ENCODE measurements around the gene RAB40C. TPM values are rescaled to one million over a fixed set of nuclear protein-coding genes. Genes with fewer than 3 reads are reported as not detected.
A peak's percentile ranks its signal among the peaks of the same experiment; 100 is the strongest.

Gene RAB40C, protein sequence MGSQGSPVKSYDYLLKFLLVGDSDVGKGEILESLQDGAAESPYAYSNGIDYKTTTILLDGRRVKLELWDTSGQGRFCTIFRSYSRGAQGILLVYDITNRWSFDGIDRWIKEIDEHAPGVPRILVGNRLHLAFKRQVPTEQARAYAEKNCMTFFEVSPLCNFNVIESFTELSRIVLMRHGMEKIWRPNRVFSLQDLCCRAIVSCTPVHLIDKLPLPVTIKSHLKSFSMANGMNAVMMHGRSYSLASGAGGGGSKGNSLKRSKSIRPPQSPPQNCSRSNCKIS
- total RNA-seq (2021): 19.9 and 20.6 TPM in 2 replicates
- Bru-seq, nascent RNA: percentile 49 among the genes with signal in this experiment
- percentile 61 among the genes with signal in this experiment for BruChase-seq, experiment 1, labeled RNA remaining after a 2-hour chase
- BruChase-seq, experiment 2, labeled RNA remaining after a 6-hour chase: percentile 75 among the genes with signal in this experiment
- long read RNA-seq, transcript RAB40C-201 (6 exons, 2,699 nt): major isoform, 28 of 72 reads
- long read RNA-seq, transcript RAB40C-204 (7 exons, 2,569 nt): minor isoform, 15 of 72 reads
- long read RNA-seq, partial matches to known transcripts: 10 of 72 reads
- long read RNA-seq, other reads (novel, unspliced or antisense): 11 of 72 reads

DNA sequence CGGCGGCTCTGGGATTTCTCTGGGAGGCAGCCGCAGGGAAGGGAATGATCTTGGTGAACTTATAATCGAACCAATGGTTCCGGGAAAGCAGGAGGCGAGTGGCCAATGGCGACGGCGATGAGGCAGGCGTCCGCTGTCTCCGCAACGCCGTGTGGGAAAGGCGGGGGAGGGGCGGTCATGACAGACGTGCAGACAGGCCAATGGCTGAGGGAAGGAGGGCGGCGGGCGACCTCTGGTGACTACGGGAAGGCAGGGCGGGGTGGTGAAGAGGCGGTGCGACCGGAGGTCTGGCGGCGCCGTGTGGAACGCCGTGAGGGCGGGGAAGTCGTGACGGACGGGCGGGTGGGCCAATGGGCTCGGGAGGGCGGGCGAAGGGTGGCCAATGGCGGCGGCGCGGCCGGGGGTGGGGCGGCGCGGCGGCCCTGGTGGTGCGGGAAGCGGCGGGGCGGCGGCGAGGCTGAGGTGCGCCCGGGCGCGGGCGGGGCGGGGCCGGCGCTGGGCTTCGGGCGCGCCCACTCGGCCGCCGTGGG lies at the start of gene RAB40C:
Gene RAB40C, plus strand, starts transcription at position 409 of the 530 bp plus-strand sequence. CDS start 226 bp downstream, outside the sequence.
- ChIA-PET CTCF (no interaction called here), POLR2A (ENCODE audit: low non-redundant PET) (no interaction called here)
- peak within 1 kb of the TSS; percentile 94 for H3K4me3 ChIP-seq (ENCODE audit: low read depth, low read length, poor library complexity, severe bottlenecking)
- H3K9me3 ChIP-seq (ENCODE audit: low read depth, low read length, poor library complexity, severe bottlenecking): no peaks in the 10 kb centered on the region
- peak within 1 kb of the TSS; percentile 99 for H3K27ac ChIP-seq (ENCODE audit: low read depth, low read length, poor library complexity, severe bottlenecking)
- peaks cover 29% of the 10 kb centered on the region for H3K4me1 ChIP-seq (ENCODE audit: insufficient read depth, low read length, poor library complexity, severe bottlenecking)
- no TSS peak for BruUV-seq (replicated peaks)
- intact Hi-C loops (cut with micrococcal nuclease; ENCODE audit: unreplicated experiment): loop anchor here (5.0 kb wide), 1 partner anchor 48 kb away; the partner anchor contains the start of gene METTL26
- no peak for TF ChIP-seq CTCF (conservative IDR thresholded peaks at IDR 0.05; ENCODE audit: low read depth, low read length)
- TF ChIP-seq EZH2 (IDR thresholded peaks at IDR 0.05; ENCODE audit: borderline replicate concordance, low read depth, low read length, poor library complexity, severe bottlenecking): no peak
- no peaks in the 10 kb centered on the region for H3K36me3 ChIP-seq (ENCODE audit: insufficient read depth, low read length, poor library complexity, severe bottlenecking)
- peak; percentile 99 for DNase-seq (ENCODE audit: low spot score)
- H3K27me3 ChIP-seq (replicated peaks; ENCODE audit: insufficient read depth, low read depth, low read length, poor library complexity): no peaks in the 10 kb centered on the region

- H3K27ac ChIP-seq (ENCODE audit: low read depth, low read length, poor library complexity, severe bottlenecking): no peak overlapping the region
- DNase-seq (ENCODE audit: low spot score): no peak
- H3K27me3 ChIP-seq (replicated peaks; ENCODE audit: insufficient read depth, low read depth, low read length, poor library complexity): no peaks in the 10 kb centered on the region
- TF ChIP-seq EZH2 (IDR thresholded peaks at IDR 0.05; ENCODE audit: borderline replicate concordance, low read depth, low read length, poor library complexity, severe bottlenecking) (no peak), CTCF (conservative IDR thresholded peaks at IDR 0.05; ENCODE audit: low read depth, low read length) (no peak)
- H3K36me3 ChIP-seq (ENCODE audit: insufficient read depth, low read length, poor library complexity, severe bottlenecking): no peaks in the 10 kb centered on the region
- ChIA-PET CTCF (no interaction called here), POLR2A (ENCODE audit: low non-redundant PET) (no interaction called here)
- no peak overlapping the region for H3K4me3 ChIP-seq (ENCODE audit: low read depth, low read length, poor library complexity, severe bottlenecking)
- no TSS peak for BruUV-seq (replicated peaks)
- intact Hi-C loops (cut with micrococcal nuclease; ENCODE audit: unreplicated experiment): no loop called here
- no peaks in the 10 kb centered on the region for H3K4me1 ChIP-seq (ENCODE audit: insufficient read depth, low read length, poor library complexity, severe bottlenecking)
- no peaks in the 10 kb centered on the region for H3K9me3 ChIP-seq (ENCODE audit: low read depth, low read length, poor library complexity, severe bottlenecking)
Observed at GRCh38 chr16:540645-541340, 49.1 kb upstream of the RAB40C start.

GRCh38 chr16:543301-544164 lies 46.3 kb upstream of the RAB40C start:
- no peak for DNase-seq (ENCODE audit: low spot score)
- Histone ChIP-seq H3K27ac (ENCODE audit: low read depth, low read length, poor library complexity, severe bottlenecking) (no peak overlapping the region), H3K9me3 (ENCODE audit: low read depth, low read length, poor library complexity, severe bottlenecking) (no peaks in the 10 kb centered on the region), H3K36me3 (ENCODE audit: insufficient read depth, low read length, poor library complexity, severe bottlenecking) (peaks cover 3% of the 10 kb centered on the region), H3K4me3 (ENCODE audit: low read depth, low read length, poor library complexity, severe bottlenecking) (no peak overlapping the region), H3K4me1 (ENCODE audit: insufficient read depth, low read length, poor library complexity, severe bottlenecking) (no peaks in the 10 kb centered on the region), H3K27me3 (replicated peaks; ENCODE audit: insufficient read depth, low read depth, low read length, poor library complexity) (no peaks in the 10 kb centered on the region)
- CTCF ChIA-PET: no interaction called here
- POLR2A ChIA-PET (ENCODE audit: low non-redundant PET): no interaction called here
- TF ChIP-seq EZH2 (IDR thresholded peaks at IDR 0.05; ENCODE audit: borderline replicate concordance, low read depth, low read length, poor library complexity, severe bottlenecking): no peak
- TF ChIP-seq CTCF (conservative IDR thresholded peaks at IDR 0.05; ENCODE audit: low read depth, low read length): no peak
- intact Hi-C loops (cut with micrococcal nuclease; ENCODE audit: unreplicated experiment): no loop called here
- BruUV-seq (replicated peaks): no TSS peak
